Activated T-cell treated with anti-CD3 and anti-CD28 coated beads, Interleukin-2, amount 50 U/mL, for 4 hours (primary cell): Measurements from ENCODE around the gene ATP8B4. TPM values are rescaled to one million over a fixed set of nuclear protein-coding genes. Genes with fewer than 3 reads are reported as not detected.
"Not testable (repeated sequence)": the region's sequence is repeated elsewhere in the genome, so short reads cannot be mapped to it uniquely, and the experiment has no call there.

Experiments
- ATAC-seq, 2 donors: fragments of 200-7000 bp; cut with Tn5 transposase; one replicate each; pipeline ENCODE4 v1.10.0; 2021
- DNase-seq: peaks from one replicate; pipeline ENCODE4 v3.0.0-alpha.2; 2020
- H3K27me3 Mint-ChIP-seq: one replicate; pipeline ENCODE4 v1.8.0; 2021; ENCODE audit warnings: low read depth, mixed read lengths
- H3K36me3 Mint-ChIP-seq: one replicate; pipeline ENCODE4 v1.8.0; 2022; ENCODE audit warnings: mixed read lengths; ENCODE audit not compliant: insufficient read depth
- H3K4me1 Mint-ChIP-seq: one replicate; pipeline ENCODE4 v1.8.0; 2021; ENCODE audit warnings: low read depth, mixed read lengths
- H3K4me3 Mint-ChIP-seq: one replicate; pipeline ENCODE4 v1.8.0; 2021; ENCODE audit warnings: mild to moderate bottlenecking, moderate library complexity, mixed read lengths
- H3K9me3 Mint-ChIP-seq: one replicate; pipeline ENCODE4 v1.8.0; 2021; ENCODE audit warnings: mixed read lengths
- total RNA-seq, 3 donors: library from RNA; stranded (reverse); gene quantifications; one replicate each; pipeline ENCODE4 v1.2.1, GENCODE V29; 2021

ATP8B4 gene
- total RNA-seq, 3 donors from 2014 or later = 1.4 to 2.7 (median 1.4) TPM

GRCh38 chr15:49979705-49980382 is 139.2 kb downstream of the ATP8B4 start:
- DNase-seq (no peak), ATAC-seq (no peak)
- no peaks in the 10 kb centered on the region for H3K27me3 Mint-ChIP-seq
- H3K9me3 Mint-ChIP-seq = no peaks in the 10 kb centered on the region
- no peak overlapping the region for H3K4me3 Mint-ChIP-seq
- H3K36me3 Mint-ChIP-seq = no peaks in the 10 kb centered on the region
- H3K4me1 Mint-ChIP-seq = no peaks in the 10 kb centered on the region

- no peaks in the 10 kb centered on the region for H3K27me3 Mint-ChIP-seq
- no peak for DNase-seq
- ATAC-seq = no peak
- H3K9me3 Mint-ChIP-seq = no peaks in the 10 kb centered on the region
- no peak overlapping the region for H3K4me3 Mint-ChIP-seq
- H3K36me3 Mint-ChIP-seq = no peaks in the 10 kb centered on the region
- no peaks in the 10 kb centered on the region for H3K4me1 Mint-ChIP-seq
Observed at GRCh38 chr15:49978121-49978520, 140.9 kb downstream of the ATP8B4 start.

- no peak for ATAC-seq
- DNase-seq = no peak
- H3K4me3 Mint-ChIP-seq = no peak overlapping the region
- no peaks in the 10 kb centered on the region for H3K27me3 Mint-ChIP-seq
- H3K36me3 Mint-ChIP-seq = no peaks in the 10 kb centered on the region
- H3K9me3 Mint-ChIP-seq = no peaks in the 10 kb centered on the region
- H3K4me1 Mint-ChIP-seq = no peaks in the 10 kb centered on the region
Observed at GRCh38 chr15:49977306-49977705, 141.7 kb downstream of the ATP8B4 start.

GRCh38 chr15:49964551-49964950 is 154.5 kb downstream of the ATP8B4 start:
- DNase-seq = no peak
- Mint-ChIP-seq H3K4me1 (no peaks in the 10 kb centered on the region), H3K4me3 (no peak overlapping the region), H3K27me3 (peaks cover 3% of the 10 kb centered on the region), H3K9me3 (peaks cover 3% of the 10 kb centered on the region), H3K36me3 (no peaks in the 10 kb centered on the region)
- no peak for ATAC-seq

- H3K9me3 Mint-ChIP-seq = peaks cover 4% of the 10 kb centered on the region
Observed at GRCh38 chr15:49964061-49964460, 155.0 kb downstream of the ATP8B4 start.

GRCh38 chr15:49963033-49963772 is 155.8 kb downstream of the ATP8B4 start:
- not testable (repeated sequence) for H3K27me3 Mint-ChIP-seq, ATAC-seq, H3K4me1 Mint-ChIP-seq, H3K4me3 Mint-ChIP-seq, DNase-seq, H3K36me3 Mint-ChIP-seq
- peaks cover 12% of the 10 kb centered on the region for H3K9me3 Mint-ChIP-seq

More at GRCh38 chr15:49964061-49964460, 155.0 kb downstream of the ATP8B4 start:
- H3K36me3 Mint-ChIP-seq = no peaks in the 10 kb centered on the region
- no peak overlapping the region for H3K4me3 Mint-ChIP-seq
- peaks cover 3% of the 10 kb centered on the region for H3K27me3 Mint-ChIP-seq
- no peak for DNase-seq
- no peaks in the 10 kb centered on the region for H3K4me1 Mint-ChIP-seq
- no peak for ATAC-seq

GRCh38 chr15:49962044-49962602 is 156.9 kb downstream of the ATP8B4 start:
- Mint-ChIP-seq H3K36me3 (no peaks in the 10 kb centered on the region), H3K27me3 (no peaks in the 10 kb centered on the region), H3K4me1 (no peaks in the 10 kb centered on the region), H3K9me3 (peaks cover 13% of the 10 kb centered on the region), H3K4me3 (no peak overlapping the region)
- ATAC-seq (no peak), DNase-seq (no peak)

- H3K9me3 Mint-ChIP-seq = peaks cover 27% of the 10 kb centered on the region
- no peak for ATAC-seq
Observed at GRCh38 chr15:49953421-49953820, 165.6 kb downstream of the ATP8B4 start.

GRCh38 chr15:49946681-49947080 is 172.4 kb downstream of the ATP8B4 start:
- ATAC-seq (no peak), DNase-seq (no peak)
- no peak overlapping the region for H3K4me3 Mint-ChIP-seq
- no peaks in the 10 kb centered on the region for H3K36me3 Mint-ChIP-seq
- H3K4me1 Mint-ChIP-seq = no peaks in the 10 kb centered on the region
- peaks cover 35% of the 10 kb centered on the region for H3K9me3 Mint-ChIP-seq
- H3K27me3 Mint-ChIP-seq = no peaks in the 10 kb centered on the region

More at GRCh38 chr15:49953421-49953820, 165.6 kb downstream of the ATP8B4 start:
- DNase-seq = no peak
- H3K27me3 Mint-ChIP-seq = peaks cover 11% of the 10 kb centered on the region
- no peaks in the 10 kb centered on the region for H3K36me3 Mint-ChIP-seq
- no peaks in the 10 kb centered on the region for H3K4me1 Mint-ChIP-seq
- H3K4me3 Mint-ChIP-seq = no peak overlapping the region

GRCh38 chr15:49934487-49934886 is 184.5 kb downstream of the ATP8B4 start:
- Mint-ChIP-seq H3K9me3 (peaks cover 10% of the 10 kb centered on the region), H3K27me3 (no peaks in the 10 kb centered on the region), H3K36me3 (no peaks in the 10 kb centered on the region), H3K4me1 (no peaks in the 10 kb centered on the region), H3K4me3 (no peak overlapping the region)
- DNase-seq = no peak
- no peak for ATAC-seq

- DNase-seq (no peak), ATAC-seq (no peak)
- no peaks in the 10 kb centered on the region for H3K36me3 Mint-ChIP-seq
- no peaks in the 10 kb centered on the region for H3K9me3 Mint-ChIP-seq
- no peaks in the 10 kb centered on the region for H3K27me3 Mint-ChIP-seq
- H3K4me3 Mint-ChIP-seq = no peak overlapping the region
- no peaks in the 10 kb centered on the region for H3K4me1 Mint-ChIP-seq
Observed at GRCh38 chr15:49927189-49927861, 191.7 kb downstream of the ATP8B4 start.

- Mint-ChIP-seq H3K9me3 (no peaks in the 10 kb centered on the region), H3K27me3 (no peaks in the 10 kb centered on the region), H3K4me1 (no peaks in the 10 kb centered on the region), H3K36me3 (no peaks in the 10 kb centered on the region), H3K4me3 (no peak overlapping the region)
- no peak for DNase-seq
- no peak for ATAC-seq
Observed at GRCh38 chr15:49926740-49927139, 192.3 kb downstream of the ATP8B4 start.

- ATAC-seq = no peak
- H3K36me3 Mint-ChIP-seq = no peaks in the 10 kb centered on the region
- H3K4me1 Mint-ChIP-seq = no peaks in the 10 kb centered on the region
- no peaks in the 10 kb centered on the region for H3K9me3 Mint-ChIP-seq
- H3K4me3 Mint-ChIP-seq = no peak overlapping the region
- H3K27me3 Mint-ChIP-seq = no peaks in the 10 kb centered on the region
- DNase-seq = no peak
Observed at GRCh38 chr15:49923671-49924070, 195.4 kb downstream of the ATP8B4 start.

- no peaks in the 10 kb centered on the region for H3K4me1 Mint-ChIP-seq
- DNase-seq (no peak), ATAC-seq (no peak)
- H3K27me3 Mint-ChIP-seq = no peaks in the 10 kb centered on the region
- H3K36me3 Mint-ChIP-seq = no peaks in the 10 kb centered on the region
- no peaks in the 10 kb centered on the region for H3K9me3 Mint-ChIP-seq
- no peak overlapping the region for H3K4me3 Mint-ChIP-seq
Observed at GRCh38 chr15:49919034-49919433, 200.0 kb downstream of the ATP8B4 start.
